Peyer's patch (tissue), 4 donors: ENCODE results near the gene KRT12.

ENCODE experiments used
- CTCF ChIP-seq, 6 experiments: fragments of 450-650 bp in 4 of 6; fragments of 200-600 bp in 2 of 6; sonication (generic) in 1 of 6; IDR thresholded peaks; one replicate each; pipeline ENCODE4 v1.5.1; 2017 to 2019; ENCODE audit warnings: antibody characterized with exemption in 6 of 6, mild to moderate bottlenecking in 3 of 6, moderate library complexity in 1 of 6
- POLR2A ChIP-seq, 2 donors: fragments of 450-650 bp; IDR thresholded peaks; one replicate each; pipeline ENCODE4 v1.5.1; 2017; ENCODE audit warnings: antibody characterized with exemption in 2 of 2, mild to moderate bottlenecking in 2 of 2, moderate library complexity in 2 of 2

- TF ChIP-seq CTCF (IDR thresholded peaks at IDR 0.05) (no peak), POLR2A (IDR thresholded peaks at IDR 0.05) (no peak)
Observed at GRCh38 chr17:40896916-40897455, 30.0 kb upstream of the KRT12 start.
